Hepatocyte (in vitro differentiated cells): ENCODE results near the gene SAMD13. TPM values are rescaled to one million over a fixed set of nuclear protein-coding genes. Genes with fewer than 3 reads are reported as not detected.

Experiments used
- DNase-seq: peaks from one replicate; pipeline ENCODE4 v3.0.0-alpha.2; 2016; ENCODE audit warnings: low spot score
- H2AFZ ChIP-seq: fragments of 200-600 bp; sonication (generic); 2 replicates; pipeline ENCODE4 v1.6.0; 2016; ENCODE audit warnings: antibody characterized with exemption, mild to moderate bottlenecking
- H3K27ac ChIP-seq: fragments of 200-600 bp; sonication (generic); 2 replicates; pipeline ENCODE4 v1.5.1; 2016; ENCODE audit warnings: mild to moderate bottlenecking
- H3K27me3 ChIP-seq: fragments of 200-600 bp; sonication (generic); 2 replicates; pipeline ENCODE4 v1.6.1; 2016
- H3K36me3 ChIP-seq: fragments of 200-600 bp; sonication (generic); replicated peaks from 2 replicates; pipeline ENCODE4 v1.5.1; 2016; ENCODE audit warnings: low read depth; ENCODE audit not compliant: insufficient read depth
- H3K4me1 ChIP-seq: fragments of 200-600 bp; sonication (generic); 2 replicates; pipeline ENCODE4 v1.5.1; 2016; ENCODE audit warnings: mild to moderate bottlenecking, moderate library complexity; ENCODE audit not compliant: insufficient read depth
- H3K4me2 ChIP-seq: fragments of 200-600 bp; sonication (generic); 2 replicates; pipeline ENCODE4 v1.6.0; 2016
- H3K4me3 ChIP-seq: fragments of 200-600 bp; sonication (generic); 2 replicates; pipeline ENCODE4 v1.5.1; 2016; ENCODE audit warnings: mild to moderate bottlenecking
- H3K79me2 ChIP-seq: fragments of 200-600 bp; sonication (generic); 2 replicates; pipeline ENCODE4 v1.6.0; 2017; ENCODE audit warnings: mild to moderate bottlenecking
- H3K9me2 ChIP-seq: fragments of 200-600 bp; sonication (generic); replicated peaks from 2 replicates; pipeline ENCODE4 v1.6.0; 2017; ENCODE audit warnings: mild to moderate bottlenecking; ENCODE audit not compliant: insufficient read depth
- H3K9me3 ChIP-seq: fragments of 200-600 bp; sonication (generic); 2 replicates; pipeline ENCODE4 v1.5.1; 2016; ENCODE audit warnings: low read depth, mild to moderate bottlenecking
- H4K20me1 ChIP-seq: fragments of 200-600 bp; sonication (generic); 2 replicates; pipeline ENCODE4 v1.6.0; 2016; ENCODE audit warnings: mild to moderate bottlenecking; ENCODE audit not compliant: insufficient read depth, poor library complexity, severe bottlenecking
- CTCF ChIP-seq: fragments of 200-600 bp; sonication (generic); IDR thresholded peaks from 2 replicates; pipeline ENCODE4 v1.5.1; 2016; ENCODE audit warnings: antibody characterized with exemption, mild to moderate bottlenecking; ENCODE audit not compliant: poor library complexity
- EZH2 ChIP-seq: fragments of 200-600 bp; sonication (generic); IDR thresholded peaks from 2 replicates; pipeline ENCODE4 v1.6.1; 2016; ENCODE audit warnings: antibody characterized with exemption, mild to moderate bottlenecking, borderline replicate concordance
- EZH2phosphoT487 ChIP-seq: fragments of 200-600 bp; sonication (generic); IDR thresholded peaks from one replicate; pipeline ENCODE4 v1.6.1; 2018; ENCODE audit warnings: antibody characterized with exemption, mild to moderate bottlenecking, low read depth, moderate library complexity; ENCODE audit not compliant: unreplicated experiment, severe bottlenecking
- WGBS: methylation state at CpG from one replicate; pipeline ENCODE4 v1.1.6; 2016; ENCODE audit warnings: low lambda C conversion rate; ENCODE audit errors: missing lambda C conversion rate; 5-methylcytosine and 5-hydroxymethylcytosine counted together
- polyA plus RNA-seq: library from polyadenylated mRNA; unstranded; fragments of >200 nt; fragmentation: Nextera tagmentation; extraction: Ambion mirVana; gene quantifications from 2 replicates; pipeline ENCODE4 v1.2.1, GENCODE V29; 2016
- total RNA-seq: library from RNA; depleted of rRNA; stranded (reverse); fragments of >200 nt; gene quantifications from 2 replicates; pipeline ENCODE4 v1.2.3, GENCODE V29; 2014

SAMD13 gene
- total and polyA plus RNA-seq, 2 experiments from 2014 or later: 0.88 to 2.4 TPM

GRCh38 chr1:84356881-84357280, 55.4 kb downstream of the SAMD13 start:
- TF ChIP-seq CTCF: no peak
- TF ChIP-seq EZH2phosphoT487: no peak
- no peak for TF ChIP-seq EZH2
- H3K27ac ChIP-seq: no peak overlapping the region
- no peaks in the 10 kb centered on the region for H4K20me1 ChIP-seq
- H3K9me3 ChIP-seq: no peaks in the 10 kb centered on the region
- no peak overlapping the region for H3K4me2 ChIP-seq
- no peaks in the 10 kb centered on the region for H3K4me1 ChIP-seq
- H3K36me3 ChIP-seq: no peaks in the 10 kb centered on the region
- H3K9me2 ChIP-seq: no peaks in the 10 kb centered on the region
- WGBS: 82% methylated on average over 1 of the region's 1 CpG
- no peaks in the 10 kb centered on the region for H3K27me3 ChIP-seq
- no peak overlapping the region for H2AFZ ChIP-seq
- H3K79me2 ChIP-seq: no peaks in the 10 kb centered on the region
- DNase-seq: no peak
- no peak overlapping the region for H3K4me3 ChIP-seq

GRCh38 chr1:84358695-84359094, 57.2 kb downstream of the SAMD13 start:
- no peak overlapping the region for H3K4me3 ChIP-seq
- WGBS: 95% methylated on average over 4 of the region's 4 CpGs
- H3K27me3 ChIP-seq: no peaks in the 10 kb centered on the region
- H3K79me2 ChIP-seq: no peaks in the 10 kb centered on the region
- no peaks in the 10 kb centered on the region for H3K36me3 ChIP-seq
- H3K4me2 ChIP-seq: no peak overlapping the region
- H3K27ac ChIP-seq: no peak overlapping the region
- no peaks in the 10 kb centered on the region for H3K4me1 ChIP-seq
- no peak overlapping the region for H2AFZ ChIP-seq
- H3K9me2 ChIP-seq: no peaks in the 10 kb centered on the region
- no peak for DNase-seq
- H3K9me3 ChIP-seq: no peaks in the 10 kb centered on the region
- no peaks in the 10 kb centered on the region for H4K20me1 ChIP-seq
- TF ChIP-seq EZH2phosphoT487 (no peak), EZH2 (no peak), CTCF (no peak)

GRCh38 chr1:84360316-84360715, 58.8 kb downstream of the SAMD13 start:
- no peak overlapping the region for H3K27ac ChIP-seq
- no peaks in the 10 kb centered on the region for H3K79me2 ChIP-seq
- no peaks in the 10 kb centered on the region for H3K36me3 ChIP-seq
- no peak overlapping the region for H3K4me3 ChIP-seq
- TF ChIP-seq EZH2phosphoT487 (no peak), EZH2 (no peak), CTCF (no peak)
- H3K9me2 ChIP-seq: no peaks in the 10 kb centered on the region
- no peak for DNase-seq
- no peaks in the 10 kb centered on the region for H3K9me3 ChIP-seq
- WGBS: 100% methylated on average over 1 of the region's 1 CpG
- H3K27me3 ChIP-seq: no peaks in the 10 kb centered on the region
- no peak overlapping the region for H3K4me2 ChIP-seq
- no peaks in the 10 kb centered on the region for H3K4me1 ChIP-seq
- H2AFZ ChIP-seq: no peak overlapping the region
- no peaks in the 10 kb centered on the region for H4K20me1 ChIP-seq

- H3K27ac ChIP-seq: no peak overlapping the region
- no peaks in the 10 kb centered on the region for H3K9me2 ChIP-seq
- no peak for TF ChIP-seq EZH2
- no peak for TF ChIP-seq CTCF
- TF ChIP-seq EZH2phosphoT487: no peak
- no peak overlapping the region for H2AFZ ChIP-seq
- no peaks in the 10 kb centered on the region for H4K20me1 ChIP-seq
- no peak overlapping the region for H3K4me2 ChIP-seq
- WGBS: 89% methylated on average over 3 of the region's 3 CpGs
- no peaks in the 10 kb centered on the region for H3K27me3 ChIP-seq
- no peaks in the 10 kb centered on the region for H3K79me2 ChIP-seq
- H3K4me3 ChIP-seq: no peak overlapping the region
- peaks cover 4% of the 10 kb centered on the region for H3K4me1 ChIP-seq
- no peak for DNase-seq
- H3K9me3 ChIP-seq: no peaks in the 10 kb centered on the region
- no peaks in the 10 kb centered on the region for H3K36me3 ChIP-seq
These were observed 60.3 kb downstream of the SAMD13 start for GRCh38 chr1:84361796-84362195.
